Sigmoid colon (tissue), 7 donors: ENCODE results near the gene RTL10. TPM values are rescaled to one million over a fixed set of nuclear protein-coding genes. Genes with fewer than 3 reads are reported as not detected.

Experiments used
- DNase-seq: peaks from one replicate; pipeline ENCODE4 v3.0.0-alpha.2; 2019
- H3K27ac ChIP-seq, 4 donors: fragments of 200-600 bp; sonication (generic); one replicate each; pipeline ENCODE4 v1.5.1; 2016 to 2019; ENCODE audit warnings: mild to moderate bottlenecking in 1 of 4
- H3K27me3 ChIP-seq, 3 donors: fragments of 200-600 bp; sonication (generic); one replicate each; pipeline ENCODE4 v1.5.1; 2019; ENCODE audit warnings: mild to moderate bottlenecking in 1 of 3
- H3K36me3 ChIP-seq, 4 donors: fragments of 200-600 bp; sonication (generic); one replicate each; pipeline ENCODE4 v1.5.1; 2016 to 2019
- H3K4me1 ChIP-seq, 4 donors: fragments of 200-600 bp; sonication (generic); one replicate each; pipeline ENCODE4 v1.5.1; 2017 to 2019
- H3K4me3 ChIP-seq, 4 donors: fragments of 200-600 bp; sonication (generic); one replicate each; pipeline ENCODE4 v1.5.1; 2017 to 2019; ENCODE audit warnings: mild to moderate bottlenecking in 2 of 4, moderate library complexity in 1 of 4
- H3K9me3 ChIP-seq, 4 donors: fragments of 200-600 bp in 3 of 4; sonication (generic) in 3 of 4; one replicate each; pipeline versions ENCODE4 v1.5.1 to v1.6.1; 2013 to 2019
- EP300 ChIP-seq, 4 donors: sonication (generic); formaldehyde crosslinking; IDR thresholded peaks; one replicate each; pipeline ENCODE4 v1.6.1; 2017; ENCODE audit warnings: antibody characterized with exemption in 4 of 4
- POLR2A ChIP-seq, 2 donors: fragments of 450-650 bp; IDR thresholded peaks; one replicate each; pipeline ENCODE4 v1.6.1; 2016; ENCODE audit warnings: antibody characterized with exemption in 2 of 2, mild to moderate bottlenecking in 2 of 2, moderate library complexity in 2 of 2
- POLR2AphosphoS5 ChIP-seq, 4 donors: sonication (generic); formaldehyde crosslinking; IDR thresholded peaks; one replicate each; pipeline ENCODE4 v1.6.1; 2017; ENCODE audit warnings: antibody characterized with exemption in 4 of 4
- WGBS, 2 donors: extraction: QIAGEN DNeasy Blood & Tissue Kit; methylation state at CpG; one replicate each; pipeline ENCODE4 v1.1.7; 2013; 5-methylcytosine and 5-hydroxymethylcytosine counted together
- intact Hi-C: fragments of 100-400 bp; cut with DNase I; formaldehyde crosslinking; loops from one replicate; pipeline ENCODE4 v1.15.1; 2023
- polyA plus RNA-seq, 3 donors: library from polyadenylated mRNA; stranded (reverse); fragments of 200-250 nt; gene quantifications; one replicate each; pipeline ENCODE4 v1.2.3, GENCODE V29; 2013
- total RNA-seq, 4 donors: library from RNA; depleted of rRNA; stranded (reverse); fragments of >200 nt; gene quantifications; one replicate each; pipeline ENCODE4 v1.1.0, GENCODE V29; 2016
- TF ChIP-seq, protein P1 (sequence below), 4 experiments: fragments of 450-650 bp in 3 of 4; fragments of 200-600 bp in 1 of 4; IDR thresholded peaks; one replicate each; pipeline ENCODE4 v1.5.1; 2016 to 2019; ENCODE audit warnings: antibody characterized with exemption in 4 of 4, mild to moderate bottlenecking in 3 of 4, moderate library complexity in 2 of 4
- donor health status: healthy with polysubstance abuse.
- donor health status: Bipolar disorder and iron deficiency.
- donor health status: healthy.

Gene RTL10
- total and polyA plus RNA-seq, 7 donors: 1.8 to 15.0 (median 7.8) TPM

DNA sequence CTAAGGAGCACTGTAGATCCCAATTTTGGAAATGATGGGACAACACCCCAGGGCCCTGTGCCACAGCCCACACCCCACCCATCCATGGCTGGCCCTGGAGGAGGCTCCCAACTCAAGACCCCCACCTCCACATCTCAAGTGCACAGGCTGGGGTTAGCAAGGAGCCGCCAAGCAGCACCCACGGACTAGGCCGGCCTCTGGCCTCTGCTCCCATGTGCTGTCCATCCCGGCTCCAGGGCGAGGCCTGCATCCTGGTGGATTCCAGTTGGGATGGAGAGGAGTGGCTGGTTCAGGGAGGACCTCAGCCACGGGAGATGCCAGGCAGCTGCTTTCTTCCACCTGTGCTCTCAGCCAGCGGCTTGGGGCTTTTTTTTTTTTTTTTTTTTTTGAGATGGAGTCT lies 43.5 kb upstream of the RTL10 start:
- WGBS, 2 donors: 94% methylated on average over 7 of the region's 7 CpGs
- H3K4me1 ChIP-seq: no peaks in the 10 kb centered on the region
- TF ChIP-seq, protein P1, sequence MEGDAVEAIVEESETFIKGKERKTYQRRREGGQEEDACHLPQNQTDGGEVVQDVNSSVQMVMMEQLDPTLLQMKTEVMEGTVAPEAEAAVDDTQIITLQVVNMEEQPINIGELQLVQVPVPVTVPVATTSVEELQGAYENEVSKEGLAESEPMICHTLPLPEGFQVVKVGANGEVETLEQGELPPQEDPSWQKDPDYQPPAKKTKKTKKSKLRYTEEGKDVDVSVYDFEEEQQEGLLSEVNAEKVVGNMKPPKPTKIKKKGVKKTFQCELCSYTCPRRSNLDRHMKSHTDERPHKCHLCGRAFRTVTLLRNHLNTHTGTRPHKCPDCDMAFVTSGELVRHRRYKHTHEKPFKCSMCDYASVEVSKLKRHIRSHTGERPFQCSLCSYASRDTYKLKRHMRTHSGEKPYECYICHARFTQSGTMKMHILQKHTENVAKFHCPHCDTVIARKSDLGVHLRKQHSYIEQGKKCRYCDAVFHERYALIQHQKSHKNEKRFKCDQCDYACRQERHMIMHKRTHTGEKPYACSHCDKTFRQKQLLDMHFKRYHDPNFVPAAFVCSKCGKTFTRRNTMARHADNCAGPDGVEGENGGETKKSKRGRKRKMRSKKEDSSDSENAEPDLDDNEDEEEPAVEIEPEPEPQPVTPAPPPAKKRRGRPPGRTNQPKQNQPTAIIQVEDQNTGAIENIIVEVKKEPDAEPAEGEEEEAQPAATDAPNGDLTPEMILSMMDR (IDR thresholded peaks at IDR 0.05): no peak
- no peak for TF ChIP-seq POLR2AphosphoS5 (IDR thresholded peaks at IDR 0.05)
- TF ChIP-seq POLR2A (IDR thresholded peaks at IDR 0.05): no peak
- no peak for TF ChIP-seq EP300 (IDR thresholded peaks at IDR 0.05)
- no peak for DNase-seq
- H3K4me3 ChIP-seq: no peak overlapping the region
- no peaks in the 10 kb centered on the region for H3K27me3 ChIP-seq
- H3K27ac ChIP-seq: no peak overlapping the region
- intact Hi-C loops: no loop called here
- no peaks in the 10 kb centered on the region for H3K9me3 ChIP-seq
- H3K36me3 ChIP-seq: peaks cover 0 to 68% (median 11%) of the 10 kb centered on the region in 4 donors

DNA sequence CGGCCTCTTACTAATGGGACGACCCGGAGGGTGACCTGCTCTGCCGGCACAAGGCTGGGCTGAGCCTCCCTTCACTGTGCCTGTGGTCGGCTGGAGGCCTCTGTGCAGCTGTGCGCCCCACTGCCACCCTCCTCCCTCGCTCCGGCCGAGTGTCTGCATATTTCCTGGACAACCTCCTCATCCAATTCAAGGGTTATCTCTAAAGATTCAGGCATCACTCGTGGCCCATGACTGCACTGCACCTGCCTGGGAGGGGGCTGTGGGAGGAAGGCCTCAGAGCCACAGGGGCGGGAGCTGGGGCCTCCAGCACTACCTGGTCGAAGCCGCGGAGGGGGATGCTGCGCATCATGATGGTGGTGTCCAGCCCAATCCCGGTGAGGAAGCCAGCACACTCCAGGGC lies 43.1 kb upstream of the RTL10 start:
- H3K4me1 ChIP-seq: peaks cover 0 to 3% (median 0%) of the 10 kb centered on the region in 4 donors
- H3K36me3 ChIP-seq: peaks cover 0 to 67% (median 11%) of the 10 kb centered on the region in 4 donors
- intact Hi-C loops: no loop called here
- no peaks in the 10 kb centered on the region for H3K27me3 ChIP-seq
- 92 to 96% methylated on average over 16 of the region's 16 CpGs for WGBS, 2 donors
- TF ChIP-seq, protein P1 (IDR thresholded peaks at IDR 0.05): no peak
- TF ChIP-seq EP300 (IDR thresholded peaks at IDR 0.05) (no peak), POLR2A (IDR thresholded peaks at IDR 0.05) (no peak)
- H3K27ac ChIP-seq: no peak overlapping the region
- DNase-seq: no peak
- no peak overlapping the region for H3K4me3 ChIP-seq
- no peaks in the 10 kb centered on the region for H3K9me3 ChIP-seq

DNA sequence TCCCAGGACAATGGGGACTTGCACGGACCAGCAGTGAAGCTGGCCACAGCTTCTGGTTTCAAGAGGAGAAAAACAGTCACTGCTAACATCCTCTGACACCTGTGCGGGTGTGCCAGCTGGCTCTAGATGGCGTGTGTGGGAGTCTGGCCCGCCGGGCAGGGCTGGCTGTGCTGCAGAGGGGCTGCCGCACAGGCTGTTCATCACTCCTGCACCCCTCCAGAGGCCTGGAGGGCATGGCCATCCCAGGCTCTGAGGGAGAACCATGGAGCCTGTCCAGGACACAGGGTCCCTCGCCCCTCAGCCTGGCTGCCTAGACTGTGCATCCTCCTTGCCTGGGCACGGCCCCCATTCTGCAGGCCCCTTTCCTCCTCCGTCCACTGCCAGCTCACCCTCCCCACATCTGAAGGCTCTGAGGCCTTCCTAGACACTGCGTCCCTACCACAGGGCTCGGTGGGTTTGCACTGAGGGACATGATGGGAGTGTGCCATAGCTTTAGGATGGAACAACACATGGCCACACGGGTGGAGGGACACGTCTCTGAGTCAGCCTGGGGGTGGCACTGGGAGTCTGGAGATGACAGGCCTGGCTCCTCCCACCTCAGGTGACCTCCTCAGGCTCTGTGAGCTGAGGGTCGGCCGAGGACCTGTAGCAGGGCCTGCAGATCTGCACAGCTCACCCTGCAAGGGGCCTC lies 42.1 kb upstream of the RTL10 start:
- WGBS, 2 donors: 80 to 90% methylated on average over 15 of the region's 15 CpGs
- Histone ChIP-seq H3K27ac (no peak overlapping the region), H3K9me3 (no peaks in the 10 kb centered on the region), H3K27me3 (no peaks in the 10 kb centered on the region), H3K4me3 (no peak overlapping the region), H3K4me1 (peaks cover 0 to 12% (median 4%) of the 10 kb centered on the region in 4 donors), H3K36me3 (peaks cover 0 to 58% (median 11%) of the 10 kb centered on the region in 4 donors)
- no peak for DNase-seq
- TF ChIP-seq EP300 (IDR thresholded peaks at IDR 0.05): no peak
- intact Hi-C loops: no loop called here

DNA sequence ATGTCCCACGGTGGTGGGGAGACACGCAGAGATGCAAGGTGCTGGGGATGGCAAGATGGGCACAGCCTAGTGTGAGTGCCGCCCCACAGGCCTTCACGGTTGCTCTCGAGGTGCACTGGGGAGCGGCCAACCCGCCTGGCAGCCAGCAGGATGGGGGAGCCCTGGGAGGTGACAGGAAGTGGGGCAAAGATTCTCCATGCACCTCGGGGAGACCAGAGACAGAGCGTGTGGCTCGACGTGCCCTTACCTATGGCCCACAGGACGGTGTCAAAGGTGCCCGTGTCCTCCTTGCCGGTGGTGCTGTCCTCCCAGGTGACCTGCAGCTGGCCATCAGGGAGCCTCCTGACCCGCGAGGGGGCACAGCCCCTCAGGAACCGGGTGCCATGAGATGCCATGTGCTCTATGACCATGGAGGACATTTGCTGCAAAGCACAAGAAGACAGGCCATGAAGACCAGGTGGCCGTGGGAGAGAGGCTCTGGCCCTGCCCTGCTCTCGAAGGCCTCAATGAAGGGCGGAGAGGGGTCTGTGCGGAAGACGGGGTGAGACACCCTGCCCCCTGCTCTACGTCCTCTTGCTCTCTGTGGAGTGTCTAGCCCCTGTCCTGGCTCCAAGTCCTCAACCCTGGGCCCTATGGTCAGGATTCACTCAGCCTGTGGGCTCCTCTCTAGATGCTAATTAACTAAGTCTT lies 40.6 kb upstream of the RTL10 start:
- Histone ChIP-seq H3K27me3 (no peaks in the 10 kb centered on the region), H3K9me3 (no peaks in the 10 kb centered on the region), H3K27ac (no peak overlapping the region), H3K4me1 (peaks cover 0 to 21% (median 4%) of the 10 kb centered on the region in 4 donors), H3K36me3 (peaks cover 0 to 50% (median 11%) of the 10 kb centered on the region in 4 donors), H3K4me3 (no peak overlapping the region)
- 87 to 94% methylated on average over 23 of the region's 23 CpGs for WGBS, 2 donors
- TF ChIP-seq POLR2AphosphoS5 (IDR thresholded peaks at IDR 0.05) (no peak), POLR2A (IDR thresholded peaks at IDR 0.05) (no peak)
- DNase-seq: no peak
- intact Hi-C loops: no loop called here

DNA sequence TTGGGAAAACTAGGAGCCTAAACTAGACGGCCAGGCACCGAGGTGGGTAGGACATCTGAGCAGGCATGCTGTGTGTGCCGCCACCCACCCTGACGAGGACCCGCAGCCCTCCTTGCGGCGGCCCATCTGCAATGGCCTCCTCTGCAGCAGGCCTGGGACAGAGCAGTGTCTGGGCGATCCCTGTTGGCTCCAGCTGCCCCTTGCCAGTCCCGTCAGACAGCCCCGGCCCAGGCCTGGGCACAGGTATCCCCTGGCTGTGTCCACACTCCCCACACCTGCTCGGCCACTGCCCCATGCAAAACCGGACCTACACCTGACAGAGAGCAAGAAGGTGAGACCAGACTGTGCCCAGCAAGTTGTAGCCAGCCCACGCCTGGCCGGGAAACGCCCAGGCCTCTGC lies 38.7 kb upstream of the RTL10 start:
- intact Hi-C loops: no loop called here
- peaks cover 0 to 37% (median 8%) of the 10 kb centered on the region in 4 donors for H3K36me3 ChIP-seq
- no peak overlapping the region for H3K4me3 ChIP-seq
- 94 to 95% methylated on average over 15 of the region's 15 CpGs for WGBS, 2 donors
- DNase-seq: no peak
- TF ChIP-seq, protein P1 (IDR thresholded peaks at IDR 0.05): no peak
- TF ChIP-seq POLR2AphosphoS5 (IDR thresholded peaks at IDR 0.05): no peak
- no peak for TF ChIP-seq EP300 (IDR thresholded peaks at IDR 0.05)
- TF ChIP-seq POLR2A (IDR thresholded peaks at IDR 0.05): no peak
- H3K9me3 ChIP-seq: no peaks in the 10 kb centered on the region
- H3K27ac ChIP-seq: no peak overlapping the region
- H3K27me3 ChIP-seq: no peaks in the 10 kb centered on the region
- H3K4me1 ChIP-seq: peaks cover 0 to 21% (median 4%) of the 10 kb centered on the region in 4 donors
